Activated B cell treated with CpG ODN at 0.5 μM for 24 hours (primary cell): Measurements from ENCODE around the gene DUSP7. TPM values are rescaled to one million over a fixed set of nuclear protein-coding genes. Genes with fewer than 3 reads are reported as not detected.

Experiments
- ATAC-seq: fragments of 200-7000 bp; cut with Tn5 transposase; one replicate; pipeline ENCODE4 v1.10.0; 2021; ENCODE audit warnings: low read depth, mild to moderate bottlenecking, moderate library complexity
- CTCF ChIA-PET: fragments of 350-600 bp; sonication (Branson Sonifier 250); formaldehyde crosslinking; loops from one replicate; lab custom pipeline; 2021; ENCODE audit warnings: antibody characterized with exemption; lab: Charles Lee
- POLR2A ChIA-PET: fragments of 350-600 bp; sonication (Branson Sonifier 250); formaldehyde crosslinking; loops from one replicate; lab custom pipeline; 2021; ENCODE audit warnings: antibody characterized with exemption; lab: Charles Lee
- DNase-seq: peaks from one replicate; pipeline ENCODE4 v3.0.0; 2022
- H3K27ac Mint-ChIP-seq: one replicate; pipeline ENCODE4 v1.8.0; 2020; ENCODE audit warnings: mixed read lengths
- H3K27me3 Mint-ChIP-seq: one replicate; pipeline ENCODE4 v1.8.0; 2021; ENCODE audit warnings: mixed read lengths
- H3K36me3 Mint-ChIP-seq: one replicate; pipeline ENCODE4 v1.8.0; 2021; ENCODE audit warnings: low read depth, mixed read lengths
- H3K4me1 Mint-ChIP-seq: one replicate; pipeline ENCODE4 v1.8.0; 2021; ENCODE audit warnings: mixed read lengths
- H3K4me3 Mint-ChIP-seq: one replicate; pipeline ENCODE4 v1.8.0; 2020; ENCODE audit warnings: mild to moderate bottlenecking, mixed read lengths
- H3K9me3 Mint-ChIP-seq: one replicate; pipeline ENCODE4 v1.8.0; 2020; ENCODE audit warnings: mixed read lengths
- intact Hi-C: fragments of 100-400 bp; cut with micrococcal nuclease; formaldehyde crosslinking; loops from one replicate; pipeline ENCODE4 v1.15.1; 2024
- total RNA-seq: library from RNA; stranded (reverse); gene quantifications from 2 replicates; pipeline ENCODE4 v1.2.3, GENCODE V29; 2022
- TF ChIP-seq, protein P1 (sequence below): fragments of 200-600 bp; IDR thresholded peaks from one replicate; pipeline ENCODE4 v1.8.0; 2022; ENCODE audit warnings: antibody characterized with exemption, mild to moderate bottlenecking

Gene DUSP7
- total RNA-seq, 1 donor from 2014 or later = 4.3 TPM

DNA sequence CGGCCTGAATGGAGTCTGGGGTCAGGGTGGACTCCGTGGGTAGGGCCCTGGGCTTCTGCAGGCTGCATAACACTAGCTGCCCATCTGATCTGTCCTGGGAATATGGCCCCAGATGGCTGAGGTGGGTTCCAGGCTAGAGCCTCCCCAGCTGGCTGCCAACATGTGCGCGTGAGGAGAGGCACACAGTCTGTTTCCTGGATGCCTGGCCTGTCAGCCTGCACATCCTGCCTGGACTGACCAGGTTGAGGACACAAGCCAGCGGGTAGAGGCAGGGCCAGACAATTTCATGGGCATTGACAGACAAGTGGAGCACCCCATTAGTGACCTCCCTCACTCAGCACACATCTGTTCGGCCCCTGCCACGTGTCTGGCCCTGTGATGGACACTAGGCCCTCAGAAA lies 30.9 kb downstream of the DUSP7 start:
- Mint-ChIP-seq H3K4me1 (peaks cover 23% of the 10 kb centered on the region), H3K27ac (no peak overlapping the region), H3K36me3 (no peaks in the 10 kb centered on the region), H3K27me3 (no peaks in the 10 kb centered on the region), H3K4me3 (no peak overlapping the region), H3K9me3 (no peaks in the 10 kb centered on the region)
- TF ChIP-seq, protein P1, sequence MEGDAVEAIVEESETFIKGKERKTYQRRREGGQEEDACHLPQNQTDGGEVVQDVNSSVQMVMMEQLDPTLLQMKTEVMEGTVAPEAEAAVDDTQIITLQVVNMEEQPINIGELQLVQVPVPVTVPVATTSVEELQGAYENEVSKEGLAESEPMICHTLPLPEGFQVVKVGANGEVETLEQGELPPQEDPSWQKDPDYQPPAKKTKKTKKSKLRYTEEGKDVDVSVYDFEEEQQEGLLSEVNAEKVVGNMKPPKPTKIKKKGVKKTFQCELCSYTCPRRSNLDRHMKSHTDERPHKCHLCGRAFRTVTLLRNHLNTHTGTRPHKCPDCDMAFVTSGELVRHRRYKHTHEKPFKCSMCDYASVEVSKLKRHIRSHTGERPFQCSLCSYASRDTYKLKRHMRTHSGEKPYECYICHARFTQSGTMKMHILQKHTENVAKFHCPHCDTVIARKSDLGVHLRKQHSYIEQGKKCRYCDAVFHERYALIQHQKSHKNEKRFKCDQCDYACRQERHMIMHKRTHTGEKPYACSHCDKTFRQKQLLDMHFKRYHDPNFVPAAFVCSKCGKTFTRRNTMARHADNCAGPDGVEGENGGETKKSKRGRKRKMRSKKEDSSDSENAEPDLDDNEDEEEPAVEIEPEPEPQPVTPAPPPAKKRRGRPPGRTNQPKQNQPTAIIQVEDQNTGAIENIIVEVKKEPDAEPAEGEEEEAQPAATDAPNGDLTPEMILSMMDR = no peak
- intact Hi-C loops = no loop called here
- ChIA-PET CTCF (no interaction called here), POLR2A (no interaction called here)
- DNase-seq (no peak), ATAC-seq (no peak)

GRCh38 chr3:52024765-52025452 lies 31.5 kb downstream of the DUSP7 start:
- DNase-seq (no peak), ATAC-seq (no peak)
- TF ChIP-seq, protein P1 = no peak
- no peaks in the 10 kb centered on the region for H3K9me3 Mint-ChIP-seq
- H3K4me1 Mint-ChIP-seq = peaks cover 23% of the 10 kb centered on the region
- intact Hi-C loops = no loop called here
- H3K36me3 Mint-ChIP-seq = no peaks in the 10 kb centered on the region
- H3K27me3 Mint-ChIP-seq = no peaks in the 10 kb centered on the region
- no peak overlapping the region for H3K4me3 Mint-ChIP-seq
- POLR2A ChIA-PET = no interaction called here
- CTCF ChIA-PET = no interaction called here
- H3K27ac Mint-ChIP-seq = no peak overlapping the region

GRCh38 chr3:52023860-52024764 lies 32.3 kb downstream of the DUSP7 start:
- no peaks in the 10 kb centered on the region for H3K27me3 Mint-ChIP-seq
- CTCF ChIA-PET = no interaction called here
- TF ChIP-seq, protein P1 = no peak
- DNase-seq (peak; percentile 40), ATAC-seq (peak; percentile 93)
- H3K27ac Mint-ChIP-seq = no peak overlapping the region
- H3K36me3 Mint-ChIP-seq = no peaks in the 10 kb centered on the region
- H3K9me3 Mint-ChIP-seq = no peaks in the 10 kb centered on the region
- intact Hi-C loops = no loop called here
- POLR2A ChIA-PET = interaction anchor here (1.0 kb wide), 1 partner anchor 12 kb away, joined by 3 read pairs; no protein-coding TSS in a partner anchor
- H3K4me3 Mint-ChIP-seq = no peak overlapping the region
- peaks cover 23% of the 10 kb centered on the region for H3K4me1 Mint-ChIP-seq

DNA sequence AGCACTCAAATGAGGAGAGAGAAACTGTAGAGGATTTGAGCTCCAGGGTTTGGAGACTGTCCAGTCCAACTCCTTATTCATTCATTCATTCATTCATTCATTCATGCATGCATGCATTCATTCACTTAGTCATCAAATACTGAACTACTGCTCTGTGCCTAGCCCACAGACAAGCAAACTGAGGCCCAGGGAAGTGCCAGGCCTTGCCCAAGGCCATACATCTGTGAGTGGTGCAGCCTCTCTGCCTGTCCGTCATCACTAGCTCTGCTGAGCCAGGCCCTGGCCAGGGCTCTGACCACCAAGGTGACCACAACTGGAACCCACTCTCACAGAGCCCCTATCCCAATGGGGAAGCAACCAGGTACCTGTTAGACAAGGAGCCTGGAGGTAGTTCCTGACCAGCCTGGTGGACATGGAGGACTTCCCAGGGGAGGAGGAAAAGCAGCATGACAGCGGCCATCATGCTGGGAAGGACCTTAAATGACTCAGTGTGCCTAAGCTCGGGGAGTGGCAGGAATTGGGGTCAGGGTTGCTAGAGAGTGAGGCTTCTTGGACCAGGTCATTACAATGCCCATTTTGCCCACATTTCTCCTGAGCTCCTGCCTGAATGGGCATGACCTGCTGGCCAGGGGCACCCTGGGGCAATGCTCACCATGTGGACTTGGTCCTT lies 33.1 kb downstream of the DUSP7 start:
- H3K9me3 Mint-ChIP-seq = no peaks in the 10 kb centered on the region
- DNase-seq (no peak), ATAC-seq (no peak)
- no peak overlapping the region for H3K27ac Mint-ChIP-seq
- no peak overlapping the region for H3K4me3 Mint-ChIP-seq
- no peaks in the 10 kb centered on the region for H3K36me3 Mint-ChIP-seq
- TF ChIP-seq, protein P1 = no peak
- CTCF ChIA-PET = no interaction called here
- H3K4me1 Mint-ChIP-seq = peaks cover 23% of the 10 kb centered on the region
- no peaks in the 10 kb centered on the region for H3K27me3 Mint-ChIP-seq
- intact Hi-C loops = no loop called here
- POLR2A ChIA-PET = interaction anchor here (1.0 kb wide), 1 partner anchor 13 kb away, joined by 3 read pairs; no protein-coding TSS in a partner anchor
